Esophagus squamous epithelium (tissue), 5 donors: ENCODE results near the gene TTC5. TPM values are rescaled to one million over a fixed set of nuclear protein-coding genes. Genes with fewer than 3 reads are reported as not detected.

Experiments
- DNase-seq: peaks from one replicate; lab custom pipeline; 2025; lab: John Stamatoyannopoulos, UW
- H3K27ac ChIP-seq, 4 donors: fragments of 200-600 bp; sonication (generic); one replicate each; pipeline ENCODE4 v1.5.1; 2016 to 2019; ENCODE audit warnings: mild to moderate bottlenecking in 1 of 4
- H3K27me3 ChIP-seq, 4 donors: fragments of 200-600 bp; sonication (generic); 1 replicate in 3 of 4; 2 replicates in 1 of 4; pipeline versions ENCODE4 v1.5.1 to v1.6.0; 2017 to 2021; ENCODE audit warnings: antibody characterized with exemption in 1 of 4
- H3K36me3 ChIP-seq, 3 donors: fragments of 200-600 bp; sonication (generic); one replicate each; pipeline ENCODE4 v1.5.1; 2016 to 2019
- H3K4me1 ChIP-seq, 3 donors: fragments of 200-600 bp; sonication (generic); one replicate each; pipeline ENCODE4 v1.5.1; 2017 to 2019
- H3K4me3 ChIP-seq, 4 donors: fragments of 200-600 bp; sonication (generic); 1 replicate in 3 of 4; 2 replicates in 1 of 4; pipeline ENCODE4 v1.5.1; 2016 to 2019; ENCODE audit warnings: mild to moderate bottlenecking in 2 of 4, moderate library complexity in 1 of 4
- H3K9me3 ChIP-seq, 3 donors: fragments of 200-600 bp; sonication (generic); one replicate each; pipeline ENCODE4 v1.5.1; 2016 to 2019
- POLR2A ChIP-seq, 4 donors: fragments of 450-650 bp; IDR thresholded peaks; one replicate each; pipeline ENCODE4 v1.6.1; 2017; ENCODE audit warnings: antibody characterized with exemption in 4 of 4, mild to moderate bottlenecking in 4 of 4, moderate library complexity in 3 of 4
- WGBS, 2 donors: methylation state at CpG; one replicate each; pipeline ENCODE4 v1.1.5; 2018; 5-methylcytosine and 5-hydroxymethylcytosine counted together
- intact Hi-C: fragments of 100-400 bp; cut with DNase I; formaldehyde crosslinking; loops from one replicate; pipeline ENCODE4 v1.15.0; 2022
- small RNA-seq, 4 donors: library from RNA; depleted of rRNA; stranded (forward); fragments of <200 nt; gene quantifications; one replicate each; pipeline ENCODE3, GENCODE V24; 2016
- total RNA-seq, 4 donors: library from RNA; depleted of rRNA; stranded (reverse); fragments of >200 nt; gene quantifications; one replicate each; pipeline ENCODE4 v1.1.0, GENCODE V29; 2016
- TF ChIP-seq, protein P1 (sequence below), 6 experiments: fragments of 450-650 bp in 4 of 6; fragments of 200-600 bp in 2 of 6; sonication (generic) in 2 of 6; IDR thresholded peaks; one replicate each; pipeline ENCODE4 v1.5.1; 2016 to 2019; ENCODE audit warnings: antibody characterized with exemption in 6 of 6, mild to moderate bottlenecking in 4 of 6, moderate library complexity in 4 of 6
- donor health status: DM: yes; HTN: yes; CAD: no.

The TTC5 gene
- total RNA-seq, 4 donors from 2014 or later: 3.9 to 11.8 (median 6.7) TPM

DNA sequence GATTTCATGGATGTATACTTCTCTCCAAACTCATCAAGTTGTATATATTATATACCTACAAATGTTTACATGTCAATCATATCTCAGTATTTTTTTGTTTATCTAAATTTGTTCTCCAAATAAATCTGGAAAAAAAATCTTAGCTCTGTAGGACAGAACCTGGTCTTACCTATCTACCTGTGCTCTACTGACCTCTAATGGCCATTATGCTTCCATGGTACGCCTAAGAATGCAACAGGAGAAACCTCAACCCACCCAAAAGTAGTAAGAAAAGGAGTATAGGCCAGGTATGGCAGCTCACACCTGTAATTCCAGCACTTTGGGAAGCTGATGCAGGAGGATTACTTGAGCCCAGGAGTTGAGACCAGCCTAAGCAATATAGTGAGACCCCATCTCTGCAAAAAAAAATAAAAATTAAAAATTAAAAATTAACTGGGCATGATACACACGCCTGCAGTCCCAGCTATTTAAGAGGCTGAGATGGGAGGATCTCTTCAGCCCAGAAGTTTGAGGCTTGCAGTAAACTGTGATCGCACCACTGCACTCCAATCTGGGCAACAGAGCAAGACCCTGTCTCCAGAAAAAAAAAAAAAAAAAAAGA lies 58.0 kb downstream of the TTC5 start:
- Histone ChIP-seq H3K36me3 (no peaks in the 10 kb centered on the region), H3K4me3 (no peak overlapping the region), H3K27me3 (no peaks in the 10 kb centered on the region), H3K9me3 (peaks cover 0 to 7% (median 0%) of the 10 kb centered on the region in 3 donors), H3K27ac (no peak overlapping the region), H3K4me1 (no peaks in the 10 kb centered on the region)
- DNase-seq: no peak
- TF ChIP-seq POLR2A (IDR thresholded peaks at IDR 0.05): no peak
- TF ChIP-seq, protein P1, sequence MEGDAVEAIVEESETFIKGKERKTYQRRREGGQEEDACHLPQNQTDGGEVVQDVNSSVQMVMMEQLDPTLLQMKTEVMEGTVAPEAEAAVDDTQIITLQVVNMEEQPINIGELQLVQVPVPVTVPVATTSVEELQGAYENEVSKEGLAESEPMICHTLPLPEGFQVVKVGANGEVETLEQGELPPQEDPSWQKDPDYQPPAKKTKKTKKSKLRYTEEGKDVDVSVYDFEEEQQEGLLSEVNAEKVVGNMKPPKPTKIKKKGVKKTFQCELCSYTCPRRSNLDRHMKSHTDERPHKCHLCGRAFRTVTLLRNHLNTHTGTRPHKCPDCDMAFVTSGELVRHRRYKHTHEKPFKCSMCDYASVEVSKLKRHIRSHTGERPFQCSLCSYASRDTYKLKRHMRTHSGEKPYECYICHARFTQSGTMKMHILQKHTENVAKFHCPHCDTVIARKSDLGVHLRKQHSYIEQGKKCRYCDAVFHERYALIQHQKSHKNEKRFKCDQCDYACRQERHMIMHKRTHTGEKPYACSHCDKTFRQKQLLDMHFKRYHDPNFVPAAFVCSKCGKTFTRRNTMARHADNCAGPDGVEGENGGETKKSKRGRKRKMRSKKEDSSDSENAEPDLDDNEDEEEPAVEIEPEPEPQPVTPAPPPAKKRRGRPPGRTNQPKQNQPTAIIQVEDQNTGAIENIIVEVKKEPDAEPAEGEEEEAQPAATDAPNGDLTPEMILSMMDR (IDR thresholded peaks at IDR 0.05): no peak
- WGBS, 2 donors: 61 to 67% methylated on average over 3 of the region's 3 CpGs
- intact Hi-C loops: no loop called here

Small RNAs within 50 kb of the gene (small RNA-seq; reads per million reads assigned to genes)
- gene SNORA79B: 0 to 0.27 (median 0.10) reads per million in 4 donors
- gene SNORD126: 326 to 791 (median 401) reads per million in 4 donors

Other genes starting within 250 kb of the TTC5 start
- not detected for gene OR4L1, start 245.9 kb downstream of the TTC5 start, total RNA-seq
- gene OR4K17, start 195.2 kb downstream of the TTC5 start, total RNA-seq: not detected
- gene OR4N5, start 167.1 kb downstream of the TTC5 start, total RNA-seq: not detected
- not detected for gene OR11G2, start 115.1 kb downstream of the TTC5 start, total RNA-seq
- gene OR11H6, start 82.2 kb downstream of the TTC5 start, total RNA-seq: not detected
- gene OR11H7, start 77.0 kb downstream of the TTC5 start, total RNA-seq: not detected
- gene OR11H4, start 66.7 kb downstream of the TTC5 start, total RNA-seq: not detected
- 10 to 100 TPM in 3 of 4 donors, 1 to 10 TPM in 1; 7.6 to 68.1 (median 33.4) TPM for gene CCNB1IP1, start 27.3 kb upstream of the TTC5 start, total RNA-seq
- gene PARP2, start 37.7 kb upstream of the TTC5 start, total RNA-seq: 10 to 100 TPM in 3 of 4 donors, 1 to 10 TPM in 1; 5.0 to 20.3 (median 11.7) TPM
- gene TEP1, start 107.5 kb upstream of the TTC5 start, total RNA-seq: 10 to 100 TPM; 13.4 to 16.6 (median 14.7) TPM
- under 1 TPM in 1 of 4 donors, not detected in 3; 0.57 TPM for gene KLHL33, start 130.2 kb upstream of the TTC5 start, total RNA-seq
- gene OSGEP, start 148.9 kb upstream of the TTC5 start, total RNA-seq: 10 to 100 TPM; 22.3 to 41.6 (median 26.6) TPM
- 100 to 1,000 TPM in 3 of 4 donors, 10 to 100 TPM in 1; 75.7 to 132 (median 115) TPM for gene APEX1, start 149.3 kb upstream of the TTC5 start, total RNA-seq
- gene PIP4P1, start 155.5 kb upstream of the TTC5 start, total RNA-seq: 10 to 100 TPM; 15.8 to 25.7 (median 19.1) TPM
- 100 to 1,000 TPM in 2 of 4 donors, 10 to 100 TPM in 2; 84.4 to 155 (median 104) TPM for gene PNP, start 163.5 kb upstream of the TTC5 start, total RNA-seq
- not detected for gene RNASE10, start 199.6 kb upstream of the TTC5 start, total RNA-seq